ENCODE measurements around the gene ZNF774.
A peak's percentile ranks its signal among the peaks of the same experiment; 100 is the strongest.
"Not testable (repeated sequence)": the region's sequence is repeated elsewhere in the genome, so short reads cannot be mapped to it uniquely, and the experiment has no call there.

The ZNF774 gene

GRCh38 chr15:90347431-90348065 lies 4.5 kb upstream of the ZNF774 start:
- DNase-seq, result not testable (repeated sequence)

DNA sequence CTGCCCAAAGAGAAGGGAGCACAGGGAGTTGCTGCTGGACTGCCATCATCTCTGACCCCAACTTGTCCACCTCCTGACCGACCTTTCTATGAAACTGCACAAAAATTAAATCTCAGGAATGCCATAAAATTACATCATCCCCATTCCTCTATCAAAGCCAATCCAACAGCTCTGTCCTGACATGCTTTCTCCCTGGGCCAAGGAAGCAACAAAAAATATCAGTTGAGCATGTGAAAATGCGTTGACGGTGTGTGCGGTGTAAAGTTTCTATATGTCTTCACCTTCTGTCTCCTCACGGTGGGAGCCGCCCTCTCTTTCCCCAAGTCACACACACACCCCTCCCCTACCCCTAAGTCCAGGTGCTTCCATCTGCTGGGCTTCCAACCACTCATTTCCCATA lies 3.6 kb upstream of the ZNF774 start:
- no peak for DNase-seq

DNA sequence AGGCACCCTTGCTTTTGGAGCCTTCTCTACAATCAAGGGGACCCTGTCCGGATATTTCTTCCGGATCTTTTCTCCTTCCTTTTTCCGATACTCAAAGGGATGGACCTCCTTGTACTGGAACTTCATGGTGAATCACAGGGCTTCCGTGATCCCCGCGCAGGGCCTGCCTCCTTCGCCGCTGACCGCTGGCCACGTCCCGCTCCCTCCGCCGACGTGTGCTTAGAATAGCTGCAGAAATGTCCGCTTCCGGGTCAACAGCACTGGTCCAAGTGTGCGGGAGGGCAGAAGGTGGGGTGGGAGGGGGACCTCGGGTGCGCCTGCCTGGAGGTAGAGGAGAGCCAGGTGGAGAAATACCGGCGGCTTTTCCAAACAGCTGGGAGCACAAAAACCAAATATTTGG lies 3.0 kb upstream of the ZNF774 start:
- DNase-seq, result no peak

GRCh38 chr15:90349821-90350220 lies 2.3 kb upstream of the ZNF774 start:
- DNase-seq, result no peak

- DNase-seq, result no peak
Measured at GRCh38 chr15:90351479-90352106, 491 bp upstream of the ZNF774 start.

GRCh38 chr15:90354986-90355385 lies 2.9 kb downstream of the ZNF774 start:
- DNase-seq, result no peak

- no peak for DNase-seq
Measured at GRCh38 chr15:90358124-90359033, 6.3 kb downstream of the ZNF774 start.

DNA sequence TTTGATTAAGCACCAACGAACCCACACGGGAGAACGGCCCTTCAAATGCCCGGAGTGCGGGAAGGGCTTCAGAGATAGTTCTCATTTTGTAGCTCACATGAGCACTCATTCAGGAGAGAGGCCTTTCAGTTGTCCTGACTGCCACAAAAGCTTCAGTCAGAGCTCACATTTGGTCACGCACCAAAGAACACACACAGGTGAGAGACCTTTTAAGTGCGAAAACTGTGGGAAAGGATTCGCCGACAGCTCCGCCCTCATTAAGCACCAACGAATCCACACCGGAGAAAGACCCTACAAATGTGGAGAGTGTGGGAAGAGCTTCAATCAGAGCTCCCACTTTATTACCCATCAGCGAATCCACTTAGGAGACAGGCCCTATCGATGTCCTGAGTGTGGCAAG lies 8.7 kb downstream of the ZNF774 start:
- DNase-seq, result no peak

GRCh38 chr15:90362936-90363212 lies 10.8 kb downstream of the ZNF774 start:
- DNase-seq, result no peak

GRCh38 chr15:90364251-90364650 lies 12.2 kb downstream of the ZNF774 start:
- DNase-seq, result no peak

- no peak for DNase-seq
Measured at GRCh38 chr15:90365414-90366055, 13.5 kb downstream of the ZNF774 start.

GRCh38 chr15:90367576-90367975 lies 15.5 kb downstream of the ZNF774 start:
- no peak for DNase-seq

DNA sequence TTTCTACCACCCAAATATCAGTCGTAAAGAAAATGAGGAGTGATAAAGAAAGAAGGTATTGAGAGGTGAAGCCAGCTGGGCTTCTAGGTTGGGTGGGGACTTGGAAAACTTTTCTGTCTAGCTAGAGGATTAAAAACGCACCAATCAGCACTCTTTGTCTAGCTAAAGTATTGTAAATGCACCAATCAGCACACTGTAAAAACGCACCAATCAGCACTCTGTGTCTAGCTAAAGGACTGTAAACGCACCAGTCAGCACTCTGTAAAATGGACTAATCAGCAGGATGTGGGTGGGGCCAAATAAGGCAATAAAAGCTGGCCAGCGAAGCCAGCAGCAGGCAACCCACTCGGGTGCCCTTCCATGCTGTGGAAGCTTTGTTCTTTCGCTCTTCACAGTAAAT lies 23.0 kb downstream of the ZNF774 start:
- no peak for DNase-seq

DNA sequence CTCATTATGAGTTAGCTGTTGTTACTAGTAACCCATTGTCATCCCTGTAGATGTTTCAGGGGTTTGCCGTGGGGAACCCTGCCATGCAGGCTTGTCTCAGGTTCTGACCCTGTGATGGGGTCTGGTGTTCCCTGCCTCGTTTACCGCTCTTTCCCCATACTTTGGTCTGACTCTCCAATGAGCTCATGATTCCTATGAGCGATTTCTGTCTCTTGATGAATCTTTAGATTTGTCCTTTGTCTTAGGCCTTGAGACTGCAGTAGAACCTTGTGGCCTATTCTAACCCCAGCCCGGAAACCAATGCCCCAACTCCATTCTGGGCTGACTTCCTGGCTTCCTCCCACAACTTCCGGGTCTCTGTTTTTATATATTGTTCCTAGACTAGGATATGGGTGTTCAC lies 24.7 kb downstream of the ZNF774 start:
- no peak for DNase-seq

DNA sequence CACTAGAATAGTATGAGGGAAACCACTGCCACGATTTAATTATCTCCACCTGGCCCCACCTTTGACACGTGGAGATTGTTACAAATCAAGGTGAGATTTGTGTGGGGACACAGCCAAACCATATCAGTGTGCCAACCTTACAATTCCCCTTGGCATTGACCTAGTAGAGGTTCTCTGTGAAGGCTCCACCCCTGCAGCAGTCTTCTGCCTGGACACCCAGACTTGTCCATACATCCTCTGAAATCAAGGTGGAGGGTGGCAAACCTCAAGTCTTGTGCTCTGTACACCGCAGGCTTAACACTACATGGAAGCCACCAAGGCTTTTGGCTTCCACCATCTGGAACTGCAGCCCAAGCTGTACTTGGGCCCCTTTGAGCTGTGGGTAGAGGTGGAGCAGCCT lies 27.2 kb downstream of the ZNF774 start:
- DNase-seq, result no peak

DNA sequence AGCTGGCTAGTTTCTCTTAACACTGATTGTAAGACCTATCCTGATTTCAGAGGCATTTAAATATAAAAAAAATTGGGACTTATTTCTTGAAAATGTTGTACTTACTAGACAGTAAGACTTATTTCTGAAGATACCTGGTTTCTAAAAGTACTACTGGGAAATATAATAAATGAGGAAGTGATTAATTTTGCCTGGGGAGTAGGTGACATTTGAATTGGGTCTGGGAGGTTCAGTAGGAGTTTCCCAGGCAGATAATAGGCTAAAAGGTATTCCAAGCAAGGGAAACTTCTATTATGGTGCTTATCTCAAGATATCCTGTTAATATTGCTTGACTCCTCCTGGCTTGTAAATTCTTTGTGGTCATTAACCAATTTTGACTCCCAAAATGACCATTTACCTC lies 29.4 kb downstream of the ZNF774 start:
- no peak for DNase-seq

- DNase-seq, result no peak
Measured at GRCh38 chr15:90382320-90382719, 30.2 kb downstream of the ZNF774 start.

- DNase-seq, result no peak
Measured at GRCh38 chr15:90386221-90386620, 34.1 kb downstream of the ZNF774 start.

- DNase-seq, result peak; percentile 59
Measured at GRCh38 chr15:90387534-90388461, 35.7 kb downstream of the ZNF774 start, which contains the start of gene IQGAP1. TSS of gene IQGAP1 (plus strand) at chr15:90388242. CDS start at chr15:90388342, 100 bp downstream.

GRCh38 chr15:90388462-90389380 lies 36.6 kb downstream of the ZNF774 start:
- DNase-seq, result no peak

DNA sequence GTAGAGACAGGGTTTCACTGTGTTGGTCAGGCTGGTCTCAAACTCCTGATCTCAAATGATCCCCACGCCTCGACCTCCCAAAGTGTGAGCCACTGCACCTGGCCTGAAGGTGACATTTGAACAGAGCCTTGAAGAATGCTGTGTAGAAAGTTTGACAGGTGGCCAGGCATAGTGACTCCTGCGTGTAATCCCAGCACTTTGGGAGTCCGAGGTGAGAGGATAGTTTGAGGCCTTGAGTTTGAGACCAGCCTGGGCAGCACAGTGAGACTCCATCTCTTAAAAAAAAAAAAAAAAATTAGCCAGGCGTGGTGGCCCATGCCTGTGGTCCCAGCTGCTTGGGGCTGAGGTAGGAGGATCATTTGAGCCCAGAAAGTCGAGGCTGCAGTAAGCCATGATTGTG lies 37.4 kb downstream of the ZNF774 start:
- no peak for DNase-seq

Data from NCI-H2029 treated with DMSO at 0.1 percent for 48 hours (cell line).